Measurements from ENCODE around the gene DOK5. TPM values are rescaled to one million over a fixed set of nuclear protein-coding genes. Genes with fewer than 3 reads are reported as not detected.

DOK5 gene
- total RNA-seq, 1 experiment from 2014 or later: not detected

GRCh38 chr20:54548849-54549248 is 73.5 kb downstream of the DOK5 start:
- Histone ChIP-seq H3K27ac (ENCODE audit: low read length) (no peak overlapping the region), H4K20me1 (ENCODE audit: insufficient read depth, low read depth, low read length) (no peaks in the 10 kb centered on the region), H3K4me1 (ENCODE audit: low read length) (no peaks in the 10 kb centered on the region), H3K36me3 (ENCODE audit: insufficient read depth, low read length) (no peaks in the 10 kb centered on the region), H3K9me3 (ENCODE audit: low read length) (peaks cover 16% of the 10 kb centered on the region), H3K4me3 (ENCODE audit: low read length) (no peak overlapping the region), H2AFZ (ENCODE audit: low read length) (no peak overlapping the region), H3K4me2 (ENCODE audit: low read depth, low read length, poor library complexity, severe bottlenecking) (no peak overlapping the region), H3K27me3 (ENCODE audit: low read length) (no peaks in the 10 kb centered on the region), H3K9ac (ENCODE audit: low read length) (no peak overlapping the region), H3K79me2 (ENCODE audit: low read length) (no peaks in the 10 kb centered on the region), H3K9me2 (replicated peaks; ENCODE audit: insufficient read depth, low read length) (no peaks in the 10 kb centered on the region)
- DNase-seq: no peak

DNA sequence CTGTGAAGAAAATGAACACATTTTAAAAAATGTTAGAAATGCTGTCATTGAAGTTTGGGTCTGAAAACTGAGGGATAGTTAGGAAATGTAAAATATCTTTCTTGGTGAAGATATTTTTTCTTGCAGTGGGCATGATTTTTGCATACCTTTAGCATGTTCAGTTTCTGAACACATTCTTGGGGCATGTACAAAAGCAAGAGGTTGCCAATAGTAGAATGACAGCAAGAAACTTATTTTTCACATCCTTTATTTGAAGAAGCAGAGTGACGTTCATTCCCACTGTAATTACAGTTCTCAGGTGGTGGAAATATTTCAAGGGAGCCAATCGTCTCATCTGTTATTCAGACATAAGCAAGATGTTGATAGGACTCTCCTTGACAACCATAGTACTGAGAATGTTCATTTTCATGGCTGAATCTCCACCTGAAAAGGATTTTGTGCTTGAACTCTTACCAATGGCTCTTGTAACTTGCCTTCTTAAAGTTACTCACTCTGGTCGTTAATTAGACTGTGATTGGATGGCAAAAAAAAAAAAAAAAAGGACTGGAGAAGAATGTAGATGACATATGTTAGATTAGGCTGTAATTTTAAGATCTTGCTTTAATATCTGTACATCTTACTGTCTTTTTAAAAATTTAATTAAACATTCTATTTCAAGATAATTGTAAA is 74.4 kb downstream of the DOK5 start:
- H3K9ac ChIP-seq (ENCODE audit: low read length): no peak overlapping the region
- H3K9me2 ChIP-seq (replicated peaks; ENCODE audit: insufficient read depth, low read length): no peaks in the 10 kb centered on the region
- H3K36me3 ChIP-seq (ENCODE audit: insufficient read depth, low read length): no peaks in the 10 kb centered on the region
- DNase-seq: no peak
- H2AFZ ChIP-seq (ENCODE audit: low read length): no peak overlapping the region
- H3K27ac ChIP-seq (ENCODE audit: low read length): no peak overlapping the region
- H3K9me3 ChIP-seq (ENCODE audit: low read length): peaks cover 7% of the 10 kb centered on the region
- H3K4me2 ChIP-seq (ENCODE audit: low read depth, low read length, poor library complexity, severe bottlenecking): no peak overlapping the region
- H3K27me3 ChIP-seq (ENCODE audit: low read length): no peaks in the 10 kb centered on the region
- no peak overlapping the region for H3K4me3 ChIP-seq (ENCODE audit: low read length)
- no peaks in the 10 kb centered on the region for H3K4me1 ChIP-seq (ENCODE audit: low read length)
- H4K20me1 ChIP-seq (ENCODE audit: insufficient read depth, low read depth, low read length): no peaks in the 10 kb centered on the region
- no peaks in the 10 kb centered on the region for H3K79me2 ChIP-seq (ENCODE audit: low read length)

DNA sequence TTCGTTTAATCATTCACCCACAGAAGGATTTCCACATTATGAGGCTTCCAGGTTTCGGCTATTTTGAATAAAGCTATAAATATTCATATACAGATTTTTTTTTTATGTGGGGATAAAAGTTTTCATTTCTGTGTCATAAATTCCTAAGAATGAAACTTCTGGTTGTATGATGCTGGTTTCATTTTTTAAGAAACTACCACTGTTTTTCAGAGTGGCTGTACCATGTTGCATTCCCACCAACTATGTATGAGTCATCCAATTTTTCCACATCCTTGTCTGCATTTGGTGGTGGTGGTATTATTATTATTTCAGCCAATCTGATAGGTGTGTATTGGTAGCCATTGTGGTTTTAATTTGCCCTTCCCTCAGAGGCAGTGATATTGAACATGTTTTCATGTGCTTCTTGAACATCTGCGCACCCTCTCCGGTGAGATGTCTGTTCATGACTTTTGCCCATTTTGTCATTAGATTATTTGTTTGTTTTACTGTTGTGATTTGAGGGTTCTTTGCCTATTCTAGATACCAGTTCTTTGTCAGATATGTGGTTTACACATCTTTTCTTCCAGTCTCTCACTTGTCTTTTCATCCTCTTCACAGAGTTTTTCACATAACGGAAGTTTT is 75.5 kb downstream of the DOK5 start:
- H3K9me2 ChIP-seq (replicated peaks; ENCODE audit: insufficient read depth, low read length): no peaks in the 10 kb centered on the region
- H3K4me2 ChIP-seq (ENCODE audit: low read depth, low read length, poor library complexity, severe bottlenecking): no peak overlapping the region
- no peaks in the 10 kb centered on the region for H3K4me1 ChIP-seq (ENCODE audit: low read length)
- no peak overlapping the region for H2AFZ ChIP-seq (ENCODE audit: low read length)
- H4K20me1 ChIP-seq (ENCODE audit: insufficient read depth, low read depth, low read length): no peaks in the 10 kb centered on the region
- no peaks in the 10 kb centered on the region for H3K36me3 ChIP-seq (ENCODE audit: insufficient read depth, low read length)
- peaks cover 2% of the 10 kb centered on the region; the same call in 1 of the 2 replicates for H3K9me3 ChIP-seq (ENCODE audit: low read length)
- H3K27ac ChIP-seq (ENCODE audit: low read length): no peak overlapping the region
- H3K79me2 ChIP-seq (ENCODE audit: low read length): no peaks in the 10 kb centered on the region
- H3K27me3 ChIP-seq (ENCODE audit: low read length): no peaks in the 10 kb centered on the region
- DNase-seq: no peak
- no peak overlapping the region for H3K9ac ChIP-seq (ENCODE audit: low read length)
- H3K4me3 ChIP-seq (ENCODE audit: low read length): no peak overlapping the region

DNA sequence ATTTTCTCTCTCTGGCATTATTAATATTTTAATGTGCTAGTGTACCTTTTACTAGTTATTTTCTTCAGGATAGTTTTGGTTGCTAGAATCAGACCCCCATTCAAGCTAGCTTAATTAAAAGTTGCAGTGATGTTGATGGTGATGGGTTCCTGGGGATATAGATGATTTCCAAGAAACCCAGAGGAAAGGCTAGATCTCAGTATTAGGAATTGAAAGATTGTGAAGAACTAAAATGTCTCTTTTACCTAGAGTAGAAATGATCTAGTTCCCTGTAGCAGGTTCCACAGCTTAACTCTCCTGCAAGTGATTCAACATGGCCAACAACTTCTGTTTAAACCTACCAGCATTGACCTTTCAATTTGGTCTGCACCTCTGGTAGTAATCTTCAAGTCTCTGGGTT is 78.6 kb downstream of the DOK5 start:
- no peaks in the 10 kb centered on the region for H3K9me3 ChIP-seq (ENCODE audit: low read length)
- H3K79me2 ChIP-seq (ENCODE audit: low read length): no peaks in the 10 kb centered on the region
- no peak overlapping the region for H3K27ac ChIP-seq (ENCODE audit: low read length)
- H3K9me2 ChIP-seq (replicated peaks; ENCODE audit: insufficient read depth, low read length): no peaks in the 10 kb centered on the region
- no peak overlapping the region for H3K4me2 ChIP-seq (ENCODE audit: low read depth, low read length, poor library complexity, severe bottlenecking)
- no peak overlapping the region for H2AFZ ChIP-seq (ENCODE audit: low read length)
- no peaks in the 10 kb centered on the region for H3K27me3 ChIP-seq (ENCODE audit: low read length)
- DNase-seq: no peak
- no peaks in the 10 kb centered on the region for H3K36me3 ChIP-seq (ENCODE audit: insufficient read depth, low read length)
- no peaks in the 10 kb centered on the region for H3K4me1 ChIP-seq (ENCODE audit: low read length)
- H3K9ac ChIP-seq (ENCODE audit: low read length): no peak overlapping the region
- H3K4me3 ChIP-seq (ENCODE audit: low read length): no peak overlapping the region
- no peaks in the 10 kb centered on the region for H4K20me1 ChIP-seq (ENCODE audit: insufficient read depth, low read depth, low read length)

DNA sequence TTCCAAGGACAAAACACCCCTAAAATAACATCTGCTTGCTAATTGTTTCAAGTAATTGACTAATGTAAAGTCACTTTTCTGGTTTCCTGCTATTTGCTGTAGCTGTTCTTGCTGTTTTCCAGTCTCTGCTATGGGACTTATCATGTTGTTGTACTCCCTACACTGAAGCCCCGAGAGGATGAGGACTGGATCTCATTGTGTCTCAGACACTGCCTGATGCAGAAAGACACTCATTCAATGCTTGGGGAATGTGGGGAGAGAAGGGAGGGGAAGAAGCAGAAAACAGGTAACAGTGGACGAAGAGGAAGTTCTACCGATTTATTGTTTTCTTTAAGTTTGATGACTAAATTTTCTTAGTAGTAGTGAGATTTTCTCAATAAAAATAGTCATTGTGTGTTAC is 79.8 kb downstream of the DOK5 start:
- Histone ChIP-seq H3K27ac (ENCODE audit: low read length) (no peak overlapping the region), H3K4me3 (ENCODE audit: low read length) (no peak overlapping the region), H3K4me2 (ENCODE audit: low read depth, low read length, poor library complexity, severe bottlenecking) (no peak overlapping the region), H3K27me3 (ENCODE audit: low read length) (no peaks in the 10 kb centered on the region), H3K79me2 (ENCODE audit: low read length) (no peaks in the 10 kb centered on the region), H4K20me1 (ENCODE audit: insufficient read depth, low read depth, low read length) (no peaks in the 10 kb centered on the region), H3K9ac (ENCODE audit: low read length) (no peak overlapping the region), H3K36me3 (ENCODE audit: insufficient read depth, low read length) (no peaks in the 10 kb centered on the region), H3K9me3 (ENCODE audit: low read length) (no peaks in the 10 kb centered on the region), H2AFZ (ENCODE audit: low read length) (no peak overlapping the region), H3K4me1 (ENCODE audit: low read length) (no peaks in the 10 kb centered on the region), H3K9me2 (replicated peaks; ENCODE audit: insufficient read depth, low read length) (no peaks in the 10 kb centered on the region)
- DNase-seq: no peak

- no peak overlapping the region for H3K4me3 ChIP-seq (ENCODE audit: low read length)
- H3K27ac ChIP-seq (ENCODE audit: low read length): no peak overlapping the region
- no peaks in the 10 kb centered on the region for H3K4me1 ChIP-seq (ENCODE audit: low read length)
- no peak overlapping the region for H2AFZ ChIP-seq (ENCODE audit: low read length)
- no peaks in the 10 kb centered on the region for H4K20me1 ChIP-seq (ENCODE audit: insufficient read depth, low read depth, low read length)
- no peaks in the 10 kb centered on the region for H3K9me2 ChIP-seq (replicated peaks; ENCODE audit: insufficient read depth, low read length)
- H3K27me3 ChIP-seq (ENCODE audit: low read length): no peaks in the 10 kb centered on the region
- H3K79me2 ChIP-seq (ENCODE audit: low read length): no peaks in the 10 kb centered on the region
- DNase-seq: no peak
- peaks cover 3% of the 10 kb centered on the region; the same call in 1 of the 2 replicates for H3K9me3 ChIP-seq (ENCODE audit: low read length)
- H3K9ac ChIP-seq (ENCODE audit: low read length): no peak overlapping the region
- H3K4me2 ChIP-seq (ENCODE audit: low read depth, low read length, poor library complexity, severe bottlenecking): no peak overlapping the region
- H3K36me3 ChIP-seq (ENCODE audit: insufficient read depth, low read length): no peaks in the 10 kb centered on the region
Observed at GRCh38 chr20:54556406-54556805, 81.0 kb downstream of the DOK5 start.

DNA sequence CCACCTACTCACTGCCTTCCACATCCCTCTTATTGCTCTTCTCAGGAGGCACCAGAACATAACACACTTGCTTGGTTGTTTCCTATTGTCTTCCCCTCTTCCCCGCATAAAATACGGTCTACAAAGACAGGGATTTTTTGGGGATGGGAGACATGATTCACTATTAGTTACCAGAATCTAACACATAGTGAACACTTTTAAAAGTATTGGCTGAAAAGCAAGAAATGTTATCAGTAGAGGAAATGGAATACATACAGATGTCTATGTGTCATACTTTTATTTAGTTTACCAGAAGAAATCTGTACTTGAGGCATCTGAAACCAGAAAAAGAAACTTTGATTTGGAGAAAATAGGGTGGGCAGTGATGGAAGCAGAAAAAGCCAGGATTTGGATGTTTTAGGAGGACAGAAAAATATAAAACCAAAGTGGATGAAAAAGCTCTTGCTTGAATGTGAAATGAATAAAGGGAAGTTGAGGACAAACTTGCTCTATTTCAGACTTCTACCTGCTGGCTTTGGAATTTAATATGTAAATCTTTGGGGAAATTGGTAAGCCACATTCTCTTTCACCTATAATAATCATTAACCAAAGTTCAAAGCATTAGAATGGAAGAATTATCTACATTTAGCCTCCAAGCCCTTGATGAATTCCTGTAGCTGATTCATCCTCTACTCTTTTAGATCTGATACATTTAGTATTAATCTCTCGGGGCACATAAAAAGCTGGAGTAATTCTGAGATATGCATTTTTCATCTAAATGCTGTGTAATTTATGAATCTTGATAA is 82.6 kb downstream of the DOK5 start:
- Histone ChIP-seq H3K9me3 (ENCODE audit: low read length) (peaks cover 8% of the 10 kb centered on the region; the same call in 1 of the 2 replicates), H3K9me2 (replicated peaks; ENCODE audit: insufficient read depth, low read length) (no peaks in the 10 kb centered on the region), H3K4me3 (ENCODE audit: low read length) (no peak overlapping the region), H3K4me1 (ENCODE audit: low read length) (no peaks in the 10 kb centered on the region), H3K36me3 (ENCODE audit: insufficient read depth, low read length) (no peaks in the 10 kb centered on the region), H3K4me2 (ENCODE audit: low read depth, low read length, poor library complexity, severe bottlenecking) (no peak overlapping the region), H3K27ac (ENCODE audit: low read length) (no peak overlapping the region), H3K79me2 (ENCODE audit: low read length) (no peaks in the 10 kb centered on the region), H3K9ac (ENCODE audit: low read length) (no peak overlapping the region), H4K20me1 (ENCODE audit: insufficient read depth, low read depth, low read length) (no peaks in the 10 kb centered on the region), H2AFZ (ENCODE audit: low read length) (no peak overlapping the region), H3K27me3 (ENCODE audit: low read length) (no peaks in the 10 kb centered on the region)
- DNase-seq: no peak

DNA sequence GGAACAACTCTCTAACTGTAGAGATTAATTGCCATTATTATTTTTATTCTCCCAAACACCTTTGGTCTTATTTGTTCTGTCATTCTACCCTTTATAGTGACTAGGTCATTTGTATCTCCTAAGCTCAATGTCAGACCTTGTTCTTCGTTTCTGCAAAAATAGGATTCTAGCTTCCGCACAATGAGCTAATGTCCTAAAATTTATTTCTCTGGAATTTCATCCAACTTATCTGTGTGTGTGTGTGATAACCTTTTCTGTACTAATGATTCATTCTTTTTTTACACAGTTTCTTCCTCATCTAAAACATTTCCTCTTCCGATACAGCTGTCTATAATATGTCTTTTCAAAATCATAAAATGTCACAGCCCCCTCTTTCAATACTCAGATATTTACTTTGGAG is 84.5 kb downstream of the DOK5 start:
- Histone ChIP-seq H3K9me3 (ENCODE audit: low read length) (peaks cover 13% of the 10 kb centered on the region; the same call in 1 of the 2 replicates), H3K4me1 (ENCODE audit: low read length) (no peaks in the 10 kb centered on the region), H3K27ac (ENCODE audit: low read length) (no peak overlapping the region), H3K79me2 (ENCODE audit: low read length) (no peaks in the 10 kb centered on the region), H3K9me2 (replicated peaks; ENCODE audit: insufficient read depth, low read length) (no peaks in the 10 kb centered on the region), H3K36me3 (ENCODE audit: insufficient read depth, low read length) (no peaks in the 10 kb centered on the region), H3K9ac (ENCODE audit: low read length) (no peak overlapping the region), H3K4me3 (ENCODE audit: low read length) (no peak overlapping the region), H4K20me1 (ENCODE audit: insufficient read depth, low read depth, low read length) (no peaks in the 10 kb centered on the region), H3K27me3 (ENCODE audit: low read length) (no peaks in the 10 kb centered on the region), H2AFZ (ENCODE audit: low read length) (no peak overlapping the region), H3K4me2 (ENCODE audit: low read depth, low read length, poor library complexity, severe bottlenecking) (no peak overlapping the region)
- DNase-seq: no peak
